Fibroblast of pulmonary artery (primary cell): ENCODE data around the gene ACAP2.
"Not testable (repeated sequence)": the region's sequence is repeated elsewhere in the genome, so short reads cannot be mapped to it uniquely, and the experiment has no call there.

Source experiments
- DNase-seq: peaks from one replicate; pipeline ENCODE4 v3.0.0-alpha.2; 2010; ENCODE audit warnings: low read depth
- H3K4me3 ChIP-seq: replicated peaks from 2 replicates; pipeline ENCODE4 v1.5.1; 2011; ENCODE audit warnings: low read depth, mild to moderate bottlenecking, control low read depth, low read length, moderate library complexity
- CTCF ChIP-seq: IDR thresholded peaks from 2 replicates; pipeline ENCODE4 v1.5.1; 2011; ENCODE audit warnings: mild to moderate bottlenecking, control low read depth, low read length, inconsistent platforms; ENCODE audit errors: missing control alignments

Gene ACAP2

DNA sequence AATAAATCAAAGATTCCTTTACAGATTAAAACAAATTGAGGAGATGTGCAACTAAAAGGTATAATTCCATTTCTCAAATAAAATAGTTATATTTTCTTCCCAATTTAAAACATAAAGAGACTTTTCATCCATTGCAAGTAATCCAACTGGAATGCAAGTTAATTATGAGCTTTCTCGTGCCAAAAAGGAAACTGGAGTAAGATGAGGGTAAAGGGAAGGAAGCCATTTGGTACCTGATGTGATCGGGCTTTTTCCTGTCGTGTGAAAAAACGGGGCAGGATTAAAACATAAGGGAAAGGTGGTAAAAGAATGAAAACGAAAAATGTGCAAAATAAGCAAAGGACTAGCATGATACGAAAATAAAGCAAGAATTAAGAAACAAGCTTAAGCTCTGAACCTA lies 130.1 kb downstream of the ACAP2 start:
- no peak for DNase-seq
- TF ChIP-seq CTCF = no peak
- no peak overlapping the region for H3K4me3 ChIP-seq

DNA sequence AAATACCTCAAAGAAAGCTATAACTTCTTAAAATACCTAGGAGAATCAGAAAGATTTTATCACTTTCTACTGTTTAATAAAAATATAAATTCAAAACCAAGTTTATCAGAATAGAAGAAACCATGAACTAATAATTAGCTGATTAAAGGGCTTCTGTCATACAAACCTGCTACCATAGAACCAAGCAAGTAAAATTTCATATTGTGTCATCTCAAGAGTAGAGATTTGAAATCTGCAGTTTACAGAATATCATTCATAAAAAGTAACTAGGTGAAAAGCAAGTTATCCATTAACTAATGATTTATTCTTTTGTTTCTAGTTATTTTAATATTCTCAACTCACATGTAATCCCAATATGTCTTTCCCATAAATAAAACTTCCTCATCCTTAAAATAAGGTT lies 135.1 kb downstream of the ACAP2 start:
- no peak for TF ChIP-seq CTCF
- DNase-seq = no peak

GRCh38 chr3:195306369-195306768 lies 136.5 kb downstream of the ACAP2 start:
- DNase-seq = no peak
- no peak for TF ChIP-seq CTCF
- no peak overlapping the region for H3K4me3 ChIP-seq

More for the DNA sequence above, 135.1 kb downstream of the ACAP2 start:
- no peak overlapping the region for H3K4me3 ChIP-seq

DNA sequence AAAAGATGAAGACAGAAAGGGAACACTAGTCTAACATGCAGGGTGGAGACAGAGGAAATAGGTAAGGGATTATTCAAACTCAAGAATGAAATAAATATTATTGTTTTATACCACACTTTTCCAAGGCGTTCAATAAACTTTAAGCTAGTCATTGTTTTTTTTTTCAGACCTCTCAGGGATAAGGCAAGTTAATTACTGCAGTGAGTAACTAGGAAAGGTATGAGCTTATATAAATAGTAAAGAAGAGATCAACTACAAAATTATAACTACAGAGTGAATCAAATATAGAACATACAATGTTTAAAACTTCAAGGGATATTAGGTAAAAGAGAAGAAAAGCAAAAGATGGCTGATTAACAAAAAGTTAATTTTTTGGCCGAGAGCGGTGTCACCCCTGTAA lies 140.4 kb downstream of the ACAP2 start:
- H3K4me3 ChIP-seq = no peak overlapping the region

GRCh38 chr3:195297446-195297845 lies 145.4 kb downstream of the ACAP2 start:
- no peak for DNase-seq
- TF ChIP-seq CTCF = no peak
- no peak overlapping the region for H3K4me3 ChIP-seq

More for the DNA sequence above, 140.4 kb downstream of the ACAP2 start:
- TF ChIP-seq CTCF = no peak
- DNase-seq = no peak

DNA sequence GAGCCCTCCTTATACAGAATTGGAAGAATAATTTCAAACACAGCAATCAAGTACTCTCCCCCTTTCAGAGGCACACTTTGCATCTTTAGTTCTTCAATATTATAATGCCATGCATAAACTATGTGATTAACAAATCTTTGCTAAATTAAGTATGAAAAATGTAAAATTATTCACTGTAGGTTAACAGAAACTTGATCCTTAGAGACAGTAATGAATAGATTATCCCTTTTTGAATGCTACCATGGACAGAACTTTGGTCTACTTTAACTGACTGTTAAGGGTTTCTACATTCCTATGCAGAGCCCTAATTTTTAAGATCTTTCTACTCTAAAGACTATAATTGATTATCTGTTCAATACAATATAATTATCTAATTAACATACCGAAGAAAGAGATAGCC lies 146.2 kb downstream of the ACAP2 start:
- no peak overlapping the region for H3K4me3 ChIP-seq
- DNase-seq = no peak
- no peak for TF ChIP-seq CTCF

- TF ChIP-seq CTCF = no peak
- no peak for DNase-seq
- no peak overlapping the region for H3K4me3 ChIP-seq
Measured at GRCh38 chr3:195291121-195291520, 151.7 kb downstream of the ACAP2 start.

GRCh38 chr3:195290643-195291042 lies 152.2 kb downstream of the ACAP2 start:
- H3K4me3 ChIP-seq, DNase-seq: not testable (repeated sequence)
